ENCODE measurements around the gene EFNB2. TPM values are rescaled to one million over a fixed set of nuclear protein-coding genes. Genes with fewer than 3 reads are reported as not detected.

EFNB2 gene
- polyA plus RNA-seq, 4 donors = 37.8 to 152 (median 132) TPM

- DNase-seq (ENCODE audit: low read depth in 4 of 4, low spot score in 3 of 4) = no peak
Observed at GRCh38 chr13:106488686-106489085, 46.8 kb downstream of the EFNB2 start.

- no peak for DNase-seq (ENCODE audit: low read depth in 4 of 4, low spot score in 3 of 4)
Observed at GRCh38 chr13:106488076-106488475, 47.4 kb downstream of the EFNB2 start.

- no peak for DNase-seq (ENCODE audit: low read depth in 4 of 4, low spot score in 3 of 4)
Observed at GRCh38 chr13:106487129-106487528, 48.3 kb downstream of the EFNB2 start.

- DNase-seq (ENCODE audit: low read depth in 4 of 4, low spot score in 3 of 4) = no peak
Observed at GRCh38 chr13:106486287-106486686, 49.2 kb downstream of the EFNB2 start.

DNA sequence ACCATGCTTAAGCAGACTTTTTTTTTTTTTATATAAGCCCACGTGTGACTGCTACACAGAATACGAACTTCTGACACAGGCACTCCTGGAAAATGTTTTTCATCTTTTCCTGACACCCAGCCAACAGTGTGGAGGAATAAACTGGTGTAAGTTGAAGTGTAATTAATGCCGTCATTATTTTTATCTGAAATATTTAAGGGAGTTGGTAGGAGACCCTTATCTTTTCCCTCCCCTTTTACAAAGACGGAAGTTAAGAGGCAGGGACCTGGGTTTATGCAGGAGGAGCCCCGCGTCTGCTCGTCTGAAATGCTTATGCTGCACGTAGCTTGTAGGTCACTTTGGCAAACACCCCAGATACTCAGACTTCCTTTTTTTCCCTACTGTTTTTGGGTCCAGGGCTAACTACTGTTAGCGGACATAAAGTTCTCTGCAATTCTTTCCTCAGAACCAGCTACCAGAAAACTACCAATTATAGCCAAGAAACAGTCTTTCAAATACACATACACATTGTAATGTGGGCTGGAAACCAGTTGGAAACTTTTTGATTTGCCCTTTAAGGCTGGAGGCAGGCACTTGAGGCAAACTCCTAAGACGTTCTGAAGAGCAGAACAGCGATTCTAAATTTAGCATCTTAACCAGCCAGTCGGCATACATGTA lies 50.8 kb downstream of the EFNB2 start:
- DNase-seq (ENCODE audit: low read depth in 4 of 4, low spot score in 3 of 4) = no peak

GRCh38 chr13:106484084-106484483 lies 51.4 kb downstream of the EFNB2 start:
- no peak for DNase-seq (ENCODE audit: low read depth in 4 of 4, low spot score in 3 of 4)

GRCh38 chr13:106481919-106482318 lies 53.5 kb downstream of the EFNB2 start:
- DNase-seq (ENCODE audit: low read depth in 4 of 4, low spot score in 3 of 4) = no peak

DNA sequence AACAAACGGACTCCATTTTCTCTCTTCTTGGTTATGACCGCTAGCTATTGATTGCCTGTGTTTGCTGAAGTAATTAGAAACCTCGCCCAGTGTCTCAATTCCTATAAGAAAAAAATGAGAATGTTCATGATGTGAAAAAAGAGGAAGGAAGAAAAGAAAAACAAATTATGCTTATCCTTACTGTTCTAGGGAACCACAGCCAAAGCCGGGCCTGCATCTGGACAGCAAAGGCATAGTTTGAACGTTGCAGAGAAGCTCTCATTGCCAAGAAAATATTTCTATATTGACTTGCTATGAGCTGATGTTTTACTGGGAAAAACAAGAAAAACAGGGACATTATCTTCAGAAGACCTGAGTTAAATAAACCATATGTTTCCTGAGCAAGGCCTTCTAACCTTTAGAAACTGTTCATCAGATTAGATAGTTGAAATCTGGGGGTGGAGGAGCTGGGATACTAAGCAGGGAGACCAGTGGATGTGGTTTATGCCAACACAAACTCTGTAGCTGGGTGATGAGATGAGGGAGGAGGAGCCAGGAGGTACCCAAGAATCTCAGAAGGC lies 55.0 kb downstream of the EFNB2 start:
- DNase-seq (ENCODE audit: low read depth in 4 of 4, low spot score in 3 of 4) = no peak

- no peak for DNase-seq (ENCODE audit: low read depth in 4 of 4, low spot score in 3 of 4)
Observed at GRCh38 chr13:106479929-106480328, 55.5 kb downstream of the EFNB2 start.

GRCh38 chr13:106478116-106478515 lies 57.3 kb downstream of the EFNB2 start:
- no peak for DNase-seq (ENCODE audit: low read depth in 4 of 4, low spot score in 3 of 4)

DNA sequence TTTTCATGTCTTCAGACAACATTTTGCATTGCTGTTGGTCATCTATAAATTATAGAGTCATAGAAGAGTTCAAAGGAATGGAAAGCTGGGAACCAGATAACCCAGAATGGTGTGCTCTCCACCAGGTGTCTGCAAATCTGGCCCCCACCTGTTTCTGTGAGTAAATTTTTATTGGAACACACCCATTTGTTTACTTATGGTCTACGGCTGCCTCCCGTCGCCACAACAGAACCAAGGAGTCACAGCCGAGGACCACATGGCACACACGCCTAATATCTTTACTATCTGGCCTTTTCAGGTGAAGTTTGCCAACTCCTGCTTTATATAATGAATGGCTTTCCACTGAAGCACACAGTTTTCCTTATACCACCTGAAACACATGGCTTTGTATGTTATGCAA lies 58.2 kb downstream of the EFNB2 start:
- DNase-seq (ENCODE audit: low read depth in 4 of 4, low spot score in 3 of 4) = no peak

DNA sequence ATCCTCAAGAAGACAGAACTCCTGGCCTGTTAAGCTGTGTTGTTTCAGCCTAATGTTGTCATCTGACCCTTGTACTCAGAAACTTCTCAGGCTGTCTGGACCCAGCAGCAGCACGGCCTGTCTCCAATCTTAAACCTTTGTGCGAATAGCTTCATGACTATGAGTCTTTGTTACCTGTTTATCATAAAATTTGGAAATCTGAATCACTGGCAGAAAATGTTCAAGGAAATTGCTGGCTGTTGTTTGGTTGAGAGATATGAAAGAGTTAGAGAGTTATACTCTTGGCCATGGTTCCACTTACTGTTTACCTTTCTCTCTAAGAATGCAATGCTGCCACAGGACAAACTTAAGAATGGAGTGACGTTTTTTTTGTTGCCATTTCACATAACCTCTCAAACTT lies 59.6 kb downstream of the EFNB2 start:
- DNase-seq (ENCODE audit: low read depth in 4 of 4, low spot score in 3 of 4) = no peak

DNA sequence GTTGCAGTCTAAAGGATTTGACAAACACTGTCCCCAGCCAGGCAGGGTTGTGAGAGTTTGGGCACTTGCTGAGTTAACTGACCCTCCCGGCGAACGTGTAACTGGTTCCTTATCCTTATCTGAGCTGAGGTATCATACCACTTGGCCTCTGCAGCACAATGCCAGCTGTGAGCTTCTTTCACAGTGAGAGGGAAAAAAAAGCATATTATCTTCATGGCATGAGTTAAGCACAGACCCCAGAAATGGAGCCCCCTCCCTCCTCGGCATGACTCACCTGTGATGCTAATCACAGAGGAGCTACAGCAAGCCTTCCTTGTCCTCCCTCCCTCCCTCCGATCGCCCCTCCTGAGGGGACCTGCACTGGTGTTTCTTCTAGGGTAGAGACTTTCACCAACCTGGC lies 60.5 kb downstream of the EFNB2 start:
- DNase-seq (ENCODE audit: low read depth in 4 of 4, low spot score in 3 of 4) = no peak

GRCh38 chr13:106473154-106473553 lies 62.3 kb downstream of the EFNB2 start:
- no peak for DNase-seq (ENCODE audit: low read depth in 4 of 4, low spot score in 3 of 4)

- DNase-seq (ENCODE audit: low read depth in 4 of 4, low spot score in 3 of 4) = no peak
Observed at GRCh38 chr13:106472621-106473020, 62.8 kb downstream of the EFNB2 start.

GRCh38 chr13:106471957-106472543 lies 63.4 kb downstream of the EFNB2 start:
- DNase-seq (ENCODE audit: low read depth in 4 of 4, low spot score in 3 of 4) = no peak

DNA sequence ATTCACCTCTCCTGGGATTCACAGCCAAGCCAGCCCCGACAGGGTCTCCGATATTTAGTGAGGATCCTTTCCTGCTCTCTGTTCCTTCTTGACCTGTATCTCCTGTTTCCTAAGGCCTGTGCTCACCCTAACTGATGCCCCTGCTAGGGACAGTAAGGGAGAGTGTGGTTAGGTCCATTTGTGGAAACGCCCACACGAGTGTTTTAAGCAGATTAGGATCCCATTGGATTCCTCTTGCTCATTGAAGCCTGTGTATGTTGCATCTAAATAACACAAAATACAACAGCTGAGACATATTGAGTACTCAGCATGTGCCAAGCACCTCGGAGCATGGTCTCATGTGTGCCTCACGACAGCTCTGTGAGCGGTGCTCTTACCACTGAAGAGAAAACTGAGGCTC lies 64.9 kb downstream of the EFNB2 start:
- no peak for DNase-seq (ENCODE audit: low read depth in 4 of 4, low spot score in 3 of 4)

- no peak for DNase-seq (ENCODE audit: low read depth in 4 of 4, low spot score in 3 of 4)
Observed at GRCh38 chr13:106468744-106469590, 66.5 kb downstream of the EFNB2 start.

DNA sequence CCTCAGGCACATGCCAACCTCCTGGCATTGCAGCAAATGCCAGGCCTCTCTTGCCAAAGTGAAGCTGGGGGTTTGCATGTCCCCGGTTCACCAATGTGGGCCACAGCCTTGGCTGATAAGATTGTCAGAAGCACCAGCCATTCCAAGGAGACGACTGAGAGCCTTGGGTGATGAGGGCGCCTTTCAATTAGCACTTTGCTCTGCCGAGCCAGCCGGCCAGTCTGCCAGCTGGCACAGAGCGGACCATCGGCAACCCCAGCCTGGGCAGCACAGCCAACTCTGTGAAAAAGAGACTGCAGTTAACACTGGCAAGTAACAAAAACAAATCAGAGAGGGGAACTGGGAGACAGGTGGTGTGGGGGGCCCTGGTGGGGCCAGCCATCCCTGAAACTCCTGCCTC lies 67.3 kb downstream of the EFNB2 start:
- no peak for DNase-seq (ENCODE audit: low read depth in 4 of 4, low spot score in 3 of 4)

GRCh38 chr13:106467427-106468122 lies 67.9 kb downstream of the EFNB2 start:
- DNase-seq (ENCODE audit: low read depth in 4 of 4, low spot score in 3 of 4) = peak in 1 of 4 donors; percentile 40
